ACC112 (cell line): ENCODE results near the gene DIPK1C.

Experiments
- H2AFZ ChIP-seq: fragments of 200-600 bp; sonication (generic); one replicate; pipeline ENCODE4 v1.6.0; 2017; ENCODE audit warnings: antibody characterized with exemption, low read length; ENCODE audit not compliant: unreplicated experiment
- H3K27ac ChIP-seq: fragments of 200-600 bp; sonication (generic); 2 replicates; pipeline ENCODE4 v1.5.1; 2014; ENCODE audit warnings: low read depth, mild to moderate bottlenecking, antibody characterized with exemption, low read length, moderate library complexity
- H3K27me3 ChIP-seq: fragments of 200-600 bp; sonication (generic); 2 replicates; pipeline ENCODE4 v1.6.1; 2014; ENCODE audit warnings: mild to moderate bottlenecking, antibody characterized with exemption, low read length, moderate library complexity, mixed read lengths; ENCODE audit not compliant: insufficient read depth
- H3K36me3 ChIP-seq: fragments of 200-600 bp; sonication (generic); 2 replicates; pipeline ENCODE4 v1.6.1; 2016; ENCODE audit warnings: mild to moderate bottlenecking, antibody characterized with exemption, low read length, moderate library complexity, mixed read lengths; ENCODE audit not compliant: insufficient read depth
- H3K4me1 ChIP-seq: fragments of 200-600 bp; sonication (generic); one replicate; pipeline ENCODE4 v1.6.1; 2016; ENCODE audit warnings: low read length, mixed read lengths; ENCODE audit not compliant: insufficient read depth, unreplicated experiment, control insufficient read depth
- H3K4me3 ChIP-seq: fragments of 200-600 bp; sonication (generic); 2 replicates; pipeline ENCODE4 v1.5.1; 2014; ENCODE audit warnings: mild to moderate bottlenecking, low read depth, low read length
- H3K79me2 ChIP-seq: fragments of 200-600 bp; sonication (generic); one replicate; pipeline ENCODE4 v1.6.0; 2016; ENCODE audit warnings: low read length; ENCODE audit not compliant: control insufficient read depth, unreplicated experiment, insufficient read depth

The DIPK1C gene

GRCh38 chr18:74453016-74453566 lies 4.0 kb downstream of the DIPK1C start:
- H3K4me1 ChIP-seq: no peaks in the 10 kb centered on the region
- peaks cover 88% of the 10 kb centered on the region for H3K27me3 ChIP-seq
- H3K27ac ChIP-seq: no peak overlapping the region

GRCh38 chr18:74451148-74451547 lies 6.0 kb downstream of the DIPK1C start:
- Histone ChIP-seq H3K27me3 (peaks cover 86% of the 10 kb centered on the region), H2AFZ (no peak overlapping the region), H3K4me3 (no peak overlapping the region), H3K36me3 (no peaks in the 10 kb centered on the region), H3K27ac (no peak overlapping the region), H3K4me1 (no peaks in the 10 kb centered on the region), H3K79me2 (no peaks in the 10 kb centered on the region)

More at GRCh38 chr18:74453016-74453566, 4.0 kb downstream of the DIPK1C start:
- Histone ChIP-seq H3K79me2 (no peaks in the 10 kb centered on the region), H3K36me3 (no peaks in the 10 kb centered on the region), H3K4me3 (no peak overlapping the region), H2AFZ (no peak overlapping the region)

- H3K79me2 ChIP-seq: no peaks in the 10 kb centered on the region
- H3K4me3 ChIP-seq: no peak overlapping the region
- H3K27ac ChIP-seq: no peak overlapping the region
- no peak overlapping the region for H2AFZ ChIP-seq
- H3K36me3 ChIP-seq: no peaks in the 10 kb centered on the region
- H3K4me1 ChIP-seq: no peaks in the 10 kb centered on the region
- H3K27me3 ChIP-seq: peaks cover 86% of the 10 kb centered on the region
These were observed 6.5 kb downstream of the DIPK1C start for GRCh38 chr18:74450626-74451025.

- Histone ChIP-seq H3K27ac (no peak overlapping the region), H3K27me3 (peaks cover 87% of the 10 kb centered on the region), H3K4me3 (no peak overlapping the region), H2AFZ (no peak overlapping the region), H3K79me2 (no peaks in the 10 kb centered on the region), H3K4me1 (no peaks in the 10 kb centered on the region), H3K36me3 (no peaks in the 10 kb centered on the region)
These were observed 9.5 kb downstream of the DIPK1C start for GRCh38 chr18:74447404-74448152.

GRCh38 chr18:74446631-74447403 lies 10.3 kb downstream of the DIPK1C start:
- no peak overlapping the region for H2AFZ ChIP-seq
- H3K27me3 ChIP-seq: peaks cover 84% of the 10 kb centered on the region
- H3K36me3 ChIP-seq: no peaks in the 10 kb centered on the region
- H3K27ac ChIP-seq: no peak overlapping the region
- no peak overlapping the region for H3K4me3 ChIP-seq
- no peaks in the 10 kb centered on the region for H3K4me1 ChIP-seq
- H3K79me2 ChIP-seq: no peaks in the 10 kb centered on the region

- Histone ChIP-seq H3K79me2 (no peaks in the 10 kb centered on the region), H3K27me3 (peaks cover 84% of the 10 kb centered on the region), H2AFZ (no peak overlapping the region), H3K4me3 (no peak overlapping the region), H3K36me3 (no peaks in the 10 kb centered on the region), H3K4me1 (no peaks in the 10 kb centered on the region), H3K27ac (no peak overlapping the region)
These were observed 10.9 kb downstream of the DIPK1C start for GRCh38 chr18:74446178-74446577.

GRCh38 chr18:74445585-74445984 lies 11.5 kb downstream of the DIPK1C start:
- Histone ChIP-seq H3K27me3 (peaks cover 78% of the 10 kb centered on the region), H3K27ac (no peak overlapping the region), H3K4me3 (no peak overlapping the region), H2AFZ (no peak overlapping the region), H3K36me3 (no peaks in the 10 kb centered on the region), H3K4me1 (no peaks in the 10 kb centered on the region), H3K79me2 (no peaks in the 10 kb centered on the region)

GRCh38 chr18:74444104-74444503 lies 13.0 kb downstream of the DIPK1C start:
- H3K4me1 ChIP-seq: no peaks in the 10 kb centered on the region
- no peaks in the 10 kb centered on the region for H3K36me3 ChIP-seq
- H3K27ac ChIP-seq: no peak overlapping the region
- peaks cover 71% of the 10 kb centered on the region for H3K27me3 ChIP-seq
- no peaks in the 10 kb centered on the region for H3K79me2 ChIP-seq
- no peak overlapping the region for H2AFZ ChIP-seq
- H3K4me3 ChIP-seq: no peak overlapping the region

- H3K36me3 ChIP-seq: no peaks in the 10 kb centered on the region
- H3K27ac ChIP-seq: no peak overlapping the region
- H3K4me3 ChIP-seq: no peak overlapping the region
- no peaks in the 10 kb centered on the region for H3K79me2 ChIP-seq
- no peak overlapping the region for H2AFZ ChIP-seq
- no peaks in the 10 kb centered on the region for H3K4me1 ChIP-seq
- peaks cover 72% of the 10 kb centered on the region for H3K27me3 ChIP-seq
These were observed 16.2 kb downstream of the DIPK1C start for GRCh38 chr18:74440808-74441427.

- H3K79me2 ChIP-seq: no peaks in the 10 kb centered on the region
- no peaks in the 10 kb centered on the region for H3K36me3 ChIP-seq
- no peaks in the 10 kb centered on the region for H3K4me1 ChIP-seq
- H2AFZ ChIP-seq: no peak overlapping the region
- no peak overlapping the region for H3K4me3 ChIP-seq
- H3K27ac ChIP-seq: no peak overlapping the region
- H3K27me3 ChIP-seq: peaks cover 71% of the 10 kb centered on the region
These were observed 19.0 kb downstream of the DIPK1C start for GRCh38 chr18:74438091-74438490.
